Measurements from ENCODE around the gene ST3GAL5.

DNA sequence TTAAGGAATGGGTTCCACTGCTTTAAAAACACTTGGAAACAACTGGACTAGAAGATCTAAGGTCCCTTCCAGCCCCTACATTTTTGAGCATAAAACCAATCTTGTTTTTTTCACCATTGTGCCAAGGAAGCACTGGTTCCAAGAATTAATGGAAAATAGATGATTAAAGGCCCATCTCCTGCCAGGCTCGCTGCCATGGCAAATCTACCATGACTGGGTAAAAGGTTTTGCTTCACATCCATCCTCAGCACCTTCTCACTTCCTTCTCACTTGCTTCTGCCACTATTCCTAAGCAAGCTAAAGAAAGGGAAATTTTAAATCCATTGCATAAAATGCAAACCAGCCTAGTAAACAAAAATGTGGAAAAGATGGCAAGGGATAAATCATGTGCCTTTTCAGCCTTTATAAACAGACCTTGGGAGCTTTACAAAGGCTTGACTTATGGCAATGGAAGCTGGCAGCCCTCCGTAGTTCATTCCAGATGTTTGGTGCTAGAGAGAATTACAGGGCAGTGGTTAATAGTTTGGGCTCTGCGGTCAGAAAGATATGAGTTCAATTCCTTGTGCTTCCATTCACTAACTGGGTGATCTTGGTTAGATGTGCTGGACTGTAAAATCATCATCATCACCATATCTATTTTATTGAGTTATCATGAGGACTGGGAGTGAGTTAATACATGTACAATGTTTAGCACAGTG, 27.0 kb upstream of the ST3GAL5 start:
- no peak for TF ChIP-seq CTCF (conservative IDR thresholded peaks at IDR 0.05; ENCODE audit: low read length)
- TF ChIP-seq EZH2phosphoT487 (IDR thresholded peaks at IDR 0.05; ENCODE audit: borderline replicate concordance, low read depth, low read length): no peak

Measured in OCI-LY7 (cell line).